ENCODE measurements around the gene ADAM17. TPM values are rescaled to one million over a fixed set of nuclear protein-coding genes. Genes with fewer than 3 reads are reported as not detected.

ADAM17 gene
- total and polyA plus RNA-seq, 8 donors: 4.0 to 46.1 (median 16.8) TPM

DNA sequence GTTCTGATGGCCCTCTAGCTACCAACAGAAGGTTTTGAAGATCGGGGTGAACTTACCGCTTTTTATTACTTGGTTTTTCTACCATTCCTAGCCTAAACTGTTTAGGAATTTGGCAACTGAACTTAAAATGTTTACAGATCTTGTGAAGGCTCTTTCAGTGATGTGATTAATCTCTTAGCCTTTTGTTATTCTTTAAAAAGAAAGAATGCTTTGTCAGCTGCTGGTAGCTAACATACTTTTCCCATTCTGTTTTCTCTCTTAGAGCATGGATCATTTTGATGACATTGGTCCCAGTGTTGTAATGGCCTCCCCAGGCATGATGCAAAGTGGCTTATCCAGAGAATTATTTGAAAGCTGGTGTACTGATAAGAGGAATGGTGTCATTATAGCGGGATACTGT, 114.1 kb downstream of the ADAM17 start:
- Histone ChIP-seq H3K36me3 (peaks cover 31 to 98% (median 97%) of the 10 kb centered on the region in 4 donors), H3K27ac (no peak overlapping the region), H3K9me3 (no peaks in the 10 kb centered on the region), H3K27me3 (no peaks in the 10 kb centered on the region), H3K4me3 (no peak overlapping the region), H3K4me1 (no peaks in the 10 kb centered on the region)
- 40 to 71% (median 54%) methylated on average over 3 of the region's 3 CpGs for WGBS, 5 donors
- no peak for DNase-seq
- TF ChIP-seq POLR2AphosphoS5 (IDR thresholded peaks at IDR 0.05): no peak
- TF ChIP-seq, protein P1, sequence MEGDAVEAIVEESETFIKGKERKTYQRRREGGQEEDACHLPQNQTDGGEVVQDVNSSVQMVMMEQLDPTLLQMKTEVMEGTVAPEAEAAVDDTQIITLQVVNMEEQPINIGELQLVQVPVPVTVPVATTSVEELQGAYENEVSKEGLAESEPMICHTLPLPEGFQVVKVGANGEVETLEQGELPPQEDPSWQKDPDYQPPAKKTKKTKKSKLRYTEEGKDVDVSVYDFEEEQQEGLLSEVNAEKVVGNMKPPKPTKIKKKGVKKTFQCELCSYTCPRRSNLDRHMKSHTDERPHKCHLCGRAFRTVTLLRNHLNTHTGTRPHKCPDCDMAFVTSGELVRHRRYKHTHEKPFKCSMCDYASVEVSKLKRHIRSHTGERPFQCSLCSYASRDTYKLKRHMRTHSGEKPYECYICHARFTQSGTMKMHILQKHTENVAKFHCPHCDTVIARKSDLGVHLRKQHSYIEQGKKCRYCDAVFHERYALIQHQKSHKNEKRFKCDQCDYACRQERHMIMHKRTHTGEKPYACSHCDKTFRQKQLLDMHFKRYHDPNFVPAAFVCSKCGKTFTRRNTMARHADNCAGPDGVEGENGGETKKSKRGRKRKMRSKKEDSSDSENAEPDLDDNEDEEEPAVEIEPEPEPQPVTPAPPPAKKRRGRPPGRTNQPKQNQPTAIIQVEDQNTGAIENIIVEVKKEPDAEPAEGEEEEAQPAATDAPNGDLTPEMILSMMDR (IDR thresholded peaks at IDR 0.05): no peak
- TF ChIP-seq POLR2A (IDR thresholded peaks at IDR 0.05): no peak
- no peak for TF ChIP-seq EP300 (IDR thresholded peaks at IDR 0.05)
- intact Hi-C loops (cut with DNase I; ENCODE audit: low total_unique reads): no loop called here

DNA sequence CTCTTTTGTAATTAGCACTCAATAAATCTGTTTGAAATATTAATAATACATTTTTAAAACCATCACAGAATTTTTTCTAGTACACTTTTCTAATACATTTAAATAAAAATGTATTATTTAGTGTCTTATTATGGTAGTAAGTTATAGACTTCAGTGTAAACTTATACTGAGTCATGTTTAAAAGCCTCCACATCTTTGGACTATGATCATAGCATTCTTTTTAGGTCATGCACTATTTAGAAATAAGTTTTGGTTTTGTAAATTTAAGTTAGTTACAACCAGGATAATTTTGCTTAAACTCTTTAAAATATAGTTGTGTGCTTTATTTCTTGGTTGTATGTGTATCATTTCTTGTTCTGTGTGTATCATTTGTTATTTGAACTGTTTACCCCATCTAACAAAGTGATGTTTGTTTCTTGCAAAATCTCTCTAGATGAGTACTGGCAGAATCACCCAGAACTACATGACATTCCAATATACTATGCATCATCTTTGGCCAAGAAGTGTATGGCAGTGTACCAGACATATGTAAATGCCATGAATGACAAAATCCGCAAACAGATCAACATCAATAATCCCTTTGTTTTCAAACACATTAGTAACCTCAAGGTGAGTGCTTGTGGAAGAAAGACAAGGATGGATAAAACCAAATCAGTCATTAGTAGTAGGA, 115.4 kb downstream of the ADAM17 start:
- intact Hi-C loops (cut with DNase I; ENCODE audit: low total_unique reads): no loop called here
- TF ChIP-seq POLR2A (IDR thresholded peaks at IDR 0.05) (no peak), POLR2AphosphoS5 (IDR thresholded peaks at IDR 0.05) (no peak), EP300 (IDR thresholded peaks at IDR 0.05) (no peak)
- TF ChIP-seq, protein P1 (IDR thresholded peaks at IDR 0.05): no peak
- Histone ChIP-seq H3K9me3 (no peaks in the 10 kb centered on the region), H3K4me1 (no peaks in the 10 kb centered on the region), H3K27ac (peak overlapping the region in 1 of 5 donors; percentile 20), H3K4me3 (no peak overlapping the region), H3K27me3 (no peaks in the 10 kb centered on the region), H3K36me3 (peaks cover 37 to 100% (median 98%) of the 10 kb centered on the region in 4 donors)
- WGBS, 5 donors: 50 to 88% (median 72%) methylated on average over 1 of the region's 1 CpG
- peak in 1 of 2 donors; percentile 13 for DNase-seq

DNA sequence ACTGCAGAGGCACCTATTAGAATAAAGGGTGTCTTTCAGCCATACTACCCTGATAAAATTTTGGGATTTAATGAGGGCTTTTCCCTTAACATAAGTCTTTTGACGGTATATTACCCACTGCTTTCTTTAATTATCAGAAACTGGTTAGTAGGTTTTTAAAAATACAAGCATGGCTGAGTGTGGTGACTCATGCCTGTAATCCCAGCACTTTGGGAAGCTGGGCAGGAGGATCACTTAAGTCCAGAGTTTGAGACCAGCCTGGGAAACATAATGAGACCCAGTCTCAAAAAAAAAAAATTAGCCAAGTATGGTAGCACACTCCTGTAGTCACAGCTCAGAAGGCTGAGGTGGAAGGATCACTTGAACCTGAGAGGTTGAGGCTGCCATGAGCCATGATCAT, 116.1 kb downstream of the ADAM17 start:
- no peak for DNase-seq
- TF ChIP-seq, protein P1 (IDR thresholded peaks at IDR 0.05): no peak
- TF ChIP-seq EP300 (IDR thresholded peaks at IDR 0.05) (no peak), POLR2AphosphoS5 (IDR thresholded peaks at IDR 0.05) (no peak), POLR2A (IDR thresholded peaks at IDR 0.05) (no peak)
- Histone ChIP-seq H3K27me3 (no peaks in the 10 kb centered on the region), H3K4me3 (no peak overlapping the region), H3K9me3 (no peaks in the 10 kb centered on the region), H3K36me3 (peaks cover 39 to 100% (median 98%) of the 10 kb centered on the region in 4 donors), H3K27ac (peak overlapping the region in 2 of 5 donors; percentile 20 to 38), H3K4me1 (no peaks in the 10 kb centered on the region)
- intact Hi-C loops (cut with DNase I; ENCODE audit: low total_unique reads): no loop called here
- WGBS, 5 donors: 86 to 96% (median 91%) methylated on average over 1 of the region's 1 CpG

Other genes with a start within 250 kb of the ADAM17 start
- 100 to 1,000 TPM in 1 of 5 donors, 10 to 100 TPM in 4; 20.1 to 117 (median 36.2) TPM for gene ITGB1BP1, start 132.3 kb downstream of the ADAM17 start, total RNA-seq
- 10 to 100 TPM; 67.8 to 78.5 (median 71.5) TPM for gene ITGB1BP1, start 132.3 kb downstream of the ADAM17 start, polyA plus RNA-seq
- 10 to 100 TPM in 4 of 5 donors, 1 to 10 TPM in 1; 8.2 to 55.3 (median 19.7) TPM for gene CPSF3, start 132.2 kb downstream of the ADAM17 start, total RNA-seq
- 10 to 100 TPM; 12.4 to 15.0 (median 13.3) TPM for gene CPSF3, start 132.2 kb downstream of the ADAM17 start, polyA plus RNA-seq
- gene IAH1, start 81.3 kb downstream of the ADAM17 start, total RNA-seq: 100 to 1,000 TPM in 1 of 5 donors, 10 to 100 TPM in 4; 29.8 to 204 (median 34.9) TPM
- 10 to 100 TPM; 69.5 to 75.4 (median 69.6) TPM for gene IAH1, start 81.3 kb downstream of the ADAM17 start, polyA plus RNA-seq
- 100 to 1,000 TPM; 104 to 226 (median 147) TPM for gene YWHAQ, start 75.2 kb upstream of the ADAM17 start, total RNA-seq
- 100 to 1,000 TPM; 123 to 213 (median 209) TPM for gene YWHAQ, start 75.2 kb upstream of the ADAM17 start, polyA plus RNA-seq